Stomach (tissue), 4 donors: ENCODE measurements around the gene RARG.

Experiments used
- POLR2A ChIP-seq, 4 donors: fragments of 450-650 bp; IDR thresholded peaks; one replicate each; pipeline ENCODE4 v1.6.1; 2016; ENCODE audit warnings: antibody characterized with exemption in 4 of 4, control low read depth in 2 of 4, mild to moderate bottlenecking in 1 of 4, moderate library complexity in 1 of 4
- TF ChIP-seq, protein P1 (sequence below), 7 experiments: fragments of 450-650 bp in 4 of 7; fragments of 200-600 bp in 3 of 7; sonication (generic) in 3 of 7; IDR thresholded peaks; one replicate each; pipeline ENCODE4 v1.5.1; 2016 to 2019; ENCODE audit warnings: antibody characterized with exemption in 7 of 7, control low read depth in 2 of 7, mild to moderate bottlenecking in 1 of 7

DNA sequence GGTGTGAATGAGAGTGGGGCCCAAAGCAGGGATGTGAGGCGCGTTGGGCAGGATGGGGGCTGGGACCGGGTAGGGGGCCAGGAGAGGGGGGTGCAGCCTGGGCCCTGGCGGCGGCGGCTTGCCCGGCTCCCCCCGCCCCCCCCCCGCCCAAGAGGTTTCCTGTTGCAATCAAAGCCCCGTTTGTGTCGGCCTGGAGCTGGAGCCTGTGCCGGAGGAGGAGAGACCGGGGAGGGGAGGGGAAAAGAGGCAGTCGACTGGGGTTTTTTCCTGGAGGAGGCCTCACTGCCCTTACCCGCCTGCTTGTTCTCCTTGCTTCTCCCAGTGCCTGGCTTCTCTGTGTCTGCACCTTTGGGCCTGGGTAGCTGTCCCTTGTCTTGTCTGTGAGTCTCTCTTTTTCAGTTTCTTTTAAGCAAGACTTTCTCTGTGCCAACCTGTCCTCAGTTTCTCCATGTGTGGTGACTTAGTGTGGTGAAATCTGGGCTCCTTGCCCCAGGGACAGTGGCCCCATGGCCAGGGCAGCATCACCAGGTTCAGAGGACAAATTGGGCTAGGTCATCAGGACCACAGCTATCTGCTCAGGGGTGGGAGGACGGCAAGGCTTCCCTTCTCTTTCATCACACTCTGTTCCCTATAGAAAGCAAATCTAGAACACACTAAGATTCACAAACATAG, 8.5 kb downstream of the RARG start:
- TF ChIP-seq POLR2A (IDR thresholded peaks at IDR 0.05): no peak
- TF ChIP-seq, protein P1, sequence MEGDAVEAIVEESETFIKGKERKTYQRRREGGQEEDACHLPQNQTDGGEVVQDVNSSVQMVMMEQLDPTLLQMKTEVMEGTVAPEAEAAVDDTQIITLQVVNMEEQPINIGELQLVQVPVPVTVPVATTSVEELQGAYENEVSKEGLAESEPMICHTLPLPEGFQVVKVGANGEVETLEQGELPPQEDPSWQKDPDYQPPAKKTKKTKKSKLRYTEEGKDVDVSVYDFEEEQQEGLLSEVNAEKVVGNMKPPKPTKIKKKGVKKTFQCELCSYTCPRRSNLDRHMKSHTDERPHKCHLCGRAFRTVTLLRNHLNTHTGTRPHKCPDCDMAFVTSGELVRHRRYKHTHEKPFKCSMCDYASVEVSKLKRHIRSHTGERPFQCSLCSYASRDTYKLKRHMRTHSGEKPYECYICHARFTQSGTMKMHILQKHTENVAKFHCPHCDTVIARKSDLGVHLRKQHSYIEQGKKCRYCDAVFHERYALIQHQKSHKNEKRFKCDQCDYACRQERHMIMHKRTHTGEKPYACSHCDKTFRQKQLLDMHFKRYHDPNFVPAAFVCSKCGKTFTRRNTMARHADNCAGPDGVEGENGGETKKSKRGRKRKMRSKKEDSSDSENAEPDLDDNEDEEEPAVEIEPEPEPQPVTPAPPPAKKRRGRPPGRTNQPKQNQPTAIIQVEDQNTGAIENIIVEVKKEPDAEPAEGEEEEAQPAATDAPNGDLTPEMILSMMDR (IDR thresholded peaks at IDR 0.05): no peak
